ENCODE measurements around the gene TMEM247.

TMEM247 gene

GRCh38 chr2:46504685-46505471 is 25.5 kb downstream of the TMEM247 start:
- TF ChIP-seq REST (IDR thresholded peaks at IDR 0.05; ENCODE audit: insufficient read depth in 1 of 2, low read depth in 2 of 2, low read length in 2 of 2) (no peak), TAF1 (IDR thresholded peaks at IDR 0.05; ENCODE audit: borderline replicate concordance, insufficient read depth, low read length) (no peak), SIN3A (IDR thresholded peaks at IDR 0.05; ENCODE audit: borderline replicate concordance, insufficient read depth, low read length) (no peak), FOXP2 (optimal IDR thresholded peaks at IDR 0.05; ENCODE audit: borderline replicate concordance, extremely low read depth, extremely low read length, insufficient read depth) (no peak), POLR2AphosphoS5 (IDR thresholded peaks at IDR 0.05; ENCODE audit: low read depth, low read length) (no peak)

GRCh38 chr2:46505472-46505783 is 26.1 kb downstream of the TMEM247 start:
- TF ChIP-seq REST (IDR thresholded peaks at IDR 0.05; ENCODE audit: insufficient read depth in 1 of 2, low read depth in 2 of 2, low read length in 2 of 2) = no peak
- no peak for TF ChIP-seq TAF1 (IDR thresholded peaks at IDR 0.05; ENCODE audit: borderline replicate concordance, insufficient read depth, low read length)
- no peak for TF ChIP-seq SIN3A (IDR thresholded peaks at IDR 0.05; ENCODE audit: borderline replicate concordance, insufficient read depth, low read length)
- TF ChIP-seq FOXP2 (optimal IDR thresholded peaks at IDR 0.05; ENCODE audit: borderline replicate concordance, extremely low read depth, extremely low read length, insufficient read depth) = no peak
- no peak for TF ChIP-seq POLR2AphosphoS5 (IDR thresholded peaks at IDR 0.05; ENCODE audit: low read depth, low read length)

- TF ChIP-seq TAF1 (IDR thresholded peaks at IDR 0.05; ENCODE audit: borderline replicate concordance, insufficient read depth, low read length) (no peak), SIN3A (IDR thresholded peaks at IDR 0.05; ENCODE audit: borderline replicate concordance, insufficient read depth, low read length) (no peak)
Measured at GRCh38 chr2:46506131-46506706, 26.9 kb downstream of the TMEM247 start.

- TF ChIP-seq POLR2AphosphoS5 (IDR thresholded peaks at IDR 0.05; ENCODE audit: low read depth, low read length) = no peak
- no peak for TF ChIP-seq TAF1 (IDR thresholded peaks at IDR 0.05; ENCODE audit: borderline replicate concordance, insufficient read depth, low read length)
- no peak for TF ChIP-seq FOXP2 (optimal IDR thresholded peaks at IDR 0.05; ENCODE audit: borderline replicate concordance, extremely low read depth, extremely low read length, insufficient read depth)
- TF ChIP-seq REST (IDR thresholded peaks at IDR 0.05; ENCODE audit: insufficient read depth in 1 of 2, low read depth in 2 of 2, low read length in 2 of 2) = no peak
- no peak for TF ChIP-seq SIN3A (IDR thresholded peaks at IDR 0.05; ENCODE audit: borderline replicate concordance, insufficient read depth, low read length)
Measured at GRCh38 chr2:46508312-46508711, 28.9 kb downstream of the TMEM247 start.

- TF ChIP-seq FOXP2 (optimal IDR thresholded peaks at IDR 0.05; ENCODE audit: borderline replicate concordance, extremely low read depth, extremely low read length, insufficient read depth) = no peak
- no peak for TF ChIP-seq POLR2AphosphoS5 (IDR thresholded peaks at IDR 0.05; ENCODE audit: low read depth, low read length)
- no peak for TF ChIP-seq SIN3A (IDR thresholded peaks at IDR 0.05; ENCODE audit: borderline replicate concordance, insufficient read depth, low read length)
- TF ChIP-seq REST (IDR thresholded peaks at IDR 0.05; ENCODE audit: insufficient read depth in 1 of 2, low read depth in 2 of 2, low read length in 2 of 2) = no peak
- TF ChIP-seq TAF1 (IDR thresholded peaks at IDR 0.05; ENCODE audit: borderline replicate concordance, insufficient read depth, low read length) = no peak
Measured at GRCh38 chr2:46508759-46509158, 29.4 kb downstream of the TMEM247 start.

Data from PFSK-1 (cell line).